Activated CD4-positive, alpha-beta T cell treated with anti-CD3 and anti-CD28 coated beads, Interleukin-2, Interleukin-6, amounts not matched to agents 100 ng/mL and 50 ng/mL, durations not matched to agents 16 hours and 8 hours (primary cell): ENCODE measurements around the gene USP44.

Source experiments
- DNase-seq: peaks from one replicate; pipeline ENCODE4 v3.0.0-alpha.2; 2020

USP44 gene

GRCh38 chr12:95548056-95548538 lies 3.2 kb downstream of the USP44 start:
- DNase-seq: peak; percentile 19

- DNase-seq: no peak
These were observed 3.7 kb downstream of the USP44 start for GRCh38 chr12:95547522-95548055.

- DNase-seq: no peak
These were observed 4.8 kb downstream of the USP44 start for GRCh38 chr12:95546491-95546813.

GRCh38 chr12:95545731-95546490 lies 5.4 kb downstream of the USP44 start:
- DNase-seq: no peak

- DNase-seq: no peak
These were observed 6.0 kb downstream of the USP44 start for GRCh38 chr12:95545303-95545702.

GRCh38 chr12:95544756-95545155 lies 6.5 kb downstream of the USP44 start:
- no peak for DNase-seq

GRCh38 chr12:95543305-95543704 lies 8.0 kb downstream of the USP44 start:
- DNase-seq: no peak

- no peak for DNase-seq
These were observed 9.8 kb downstream of the USP44 start for GRCh38 chr12:95541436-95541835.

GRCh38 chr12:95538656-95539055 lies 12.6 kb downstream of the USP44 start:
- no peak for DNase-seq

GRCh38 chr12:95538006-95538405 lies 13.3 kb downstream of the USP44 start:
- no peak for DNase-seq

- no peak for DNase-seq
These were observed 17.3 kb downstream of the USP44 start for GRCh38 chr12:95533985-95534384.

GRCh38 chr12:95532851-95533250 lies 18.4 kb downstream of the USP44 start:
- DNase-seq: peak; percentile 6

GRCh38 chr12:95529693-95530225 lies 21.5 kb downstream of the USP44 start:
- no peak for DNase-seq

GRCh38 chr12:95528431-95528830 lies 22.8 kb downstream of the USP44 start:
- no peak for DNase-seq

- DNase-seq: no peak
These were observed 28.6 kb downstream of the USP44 start for GRCh38 chr12:95522692-95523091.

GRCh38 chr12:95520816-95521215 lies 30.5 kb downstream of the USP44 start:
- no peak for DNase-seq

GRCh38 chr12:95518944-95519343 lies 32.3 kb downstream of the USP44 start:
- no peak for DNase-seq

- DNase-seq: no peak
These were observed 34.0 kb downstream of the USP44 start for GRCh38 chr12:95517246-95517645.

- DNase-seq: no peak
These were observed 34.5 kb downstream of the USP44 start for GRCh38 chr12:95516757-95517156.

- DNase-seq: no peak
These were observed 36.1 kb downstream of the USP44 start for GRCh38 chr12:95515197-95515596.

- DNase-seq: no peak
These were observed 37.7 kb downstream of the USP44 start for GRCh38 chr12:95513599-95513998.

- DNase-seq: no peak
These were observed 39.3 kb downstream of the USP44 start for GRCh38 chr12:95511977-95512376.

- no peak for DNase-seq
These were observed 42.0 kb downstream of the USP44 start for GRCh38 chr12:95509300-95509699.

GRCh38 chr12:95506707-95507523 lies 44.4 kb downstream of the USP44 start:
- no peak for DNase-seq
